HK-2 (cell line): ENCODE results near the gene NR1D1.
A peak's percentile ranks its signal among the peaks of the same experiment; 100 is the strongest.

Experiments
- DNase-seq: peaks from one replicate; pipeline ENCODE4 v3.0.0-alpha.2; 2018; ENCODE audit not compliant: unreplicated experiment

Gene NR1D1

DNA sequence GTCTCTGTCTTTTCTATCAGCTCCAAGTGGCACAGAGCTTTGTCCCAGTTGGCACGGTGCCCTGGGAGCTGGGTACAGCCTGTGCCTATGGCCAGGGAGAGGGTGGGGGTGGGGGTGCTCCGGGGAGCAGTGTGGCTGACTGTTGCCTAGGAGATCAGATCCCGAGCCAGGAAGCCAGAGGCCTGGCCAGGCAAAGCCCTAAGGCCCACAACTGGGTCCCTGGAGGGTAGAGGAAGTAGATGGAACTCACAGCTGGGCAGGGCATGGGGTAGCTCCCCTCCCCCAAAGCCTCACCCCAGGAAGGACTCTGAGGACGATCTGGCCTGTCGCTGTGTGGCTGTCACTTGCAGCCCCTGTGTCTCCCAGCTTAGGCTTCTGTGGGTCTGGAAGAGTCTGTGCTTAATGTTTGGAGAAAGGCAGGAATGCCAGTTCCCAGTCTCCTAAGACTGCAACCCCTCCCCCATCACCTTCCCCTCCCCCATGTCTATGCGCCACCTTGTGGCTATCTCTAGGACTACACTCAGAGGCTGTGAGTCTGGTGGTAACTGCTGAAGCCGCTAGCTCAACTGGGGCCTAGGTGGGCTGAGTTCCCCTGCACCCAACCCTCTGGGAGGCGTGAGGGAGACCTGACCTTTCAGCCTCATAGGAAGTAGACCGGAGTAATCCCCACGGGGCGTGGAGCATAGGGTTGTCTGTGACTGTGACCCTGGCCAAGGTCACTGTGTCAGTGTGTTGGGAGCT is 25.0 kb downstream of the NR1D1 start:
- peak; percentile 57 for DNase-seq

DNA sequence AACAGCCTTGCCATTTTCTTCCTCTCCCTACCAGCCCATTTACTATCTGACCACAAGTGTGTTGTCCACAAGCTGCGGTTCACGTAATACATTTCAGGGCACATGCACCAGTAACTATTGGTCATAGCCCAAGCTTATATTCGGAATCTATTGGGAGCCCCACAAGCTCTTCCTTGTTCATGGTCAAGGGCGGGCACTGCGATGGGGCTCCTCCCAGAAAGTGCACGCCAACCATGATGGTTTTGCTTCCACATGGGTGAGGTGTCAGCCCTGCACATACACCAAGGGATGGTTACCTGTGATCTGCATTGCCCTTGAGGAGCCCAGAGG is 25.6 kb downstream of the NR1D1 start:
- DNase-seq: no peak

DNA sequence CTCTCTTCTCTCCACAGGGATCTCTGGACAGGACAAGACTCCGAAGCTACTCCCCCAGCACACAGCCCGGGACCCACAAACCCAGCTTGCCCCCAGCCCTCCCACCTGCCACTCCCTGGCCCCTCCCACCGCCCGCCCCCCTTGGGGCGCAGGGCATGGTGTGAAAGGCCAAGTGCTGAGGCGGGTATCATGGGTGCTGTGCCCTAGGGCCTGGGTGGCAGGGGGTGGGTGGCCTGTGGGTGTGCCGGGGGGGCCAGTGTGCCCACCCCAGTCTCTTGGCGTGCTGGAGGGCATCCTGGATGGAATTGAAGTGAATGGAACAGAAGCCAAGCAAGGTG is 26.2 kb downstream of the NR1D1 start:
- DNase-seq: no peak

DNA sequence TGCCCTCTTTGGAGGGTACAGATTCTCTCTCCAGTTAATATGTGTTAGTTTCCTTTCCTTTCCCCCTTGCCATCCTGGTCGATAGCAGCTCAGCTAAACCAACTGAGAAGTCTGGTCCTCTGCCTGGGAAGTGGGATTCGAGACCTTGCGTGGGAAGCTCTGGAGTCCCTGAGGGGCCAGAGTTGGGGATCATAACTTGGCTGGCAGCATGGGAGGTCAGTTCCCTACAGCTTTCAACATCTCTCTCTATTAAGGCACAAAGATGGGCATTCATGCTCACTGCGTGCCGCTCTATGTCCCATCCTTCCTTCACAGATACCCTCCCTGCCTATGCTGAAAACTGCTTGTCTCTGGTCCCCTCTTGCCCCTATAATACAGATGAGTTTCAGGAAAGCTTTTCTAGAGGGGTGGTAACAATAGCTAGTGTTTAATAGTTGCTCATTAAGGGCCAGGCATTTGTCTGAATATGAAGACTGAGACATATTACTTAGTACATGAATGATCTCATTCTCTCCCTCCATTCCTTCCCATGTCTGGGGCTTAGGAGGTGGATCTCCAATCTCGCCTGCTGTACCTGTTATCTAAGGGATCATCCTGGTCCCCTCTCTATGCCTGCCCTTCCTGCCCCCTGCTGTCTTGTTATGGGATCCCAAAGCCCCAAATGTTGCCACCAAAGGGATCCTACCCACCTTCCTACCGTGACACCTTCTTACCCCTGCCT is 26.8 kb downstream of the NR1D1 start:
- DNase-seq: no peak

DNA sequence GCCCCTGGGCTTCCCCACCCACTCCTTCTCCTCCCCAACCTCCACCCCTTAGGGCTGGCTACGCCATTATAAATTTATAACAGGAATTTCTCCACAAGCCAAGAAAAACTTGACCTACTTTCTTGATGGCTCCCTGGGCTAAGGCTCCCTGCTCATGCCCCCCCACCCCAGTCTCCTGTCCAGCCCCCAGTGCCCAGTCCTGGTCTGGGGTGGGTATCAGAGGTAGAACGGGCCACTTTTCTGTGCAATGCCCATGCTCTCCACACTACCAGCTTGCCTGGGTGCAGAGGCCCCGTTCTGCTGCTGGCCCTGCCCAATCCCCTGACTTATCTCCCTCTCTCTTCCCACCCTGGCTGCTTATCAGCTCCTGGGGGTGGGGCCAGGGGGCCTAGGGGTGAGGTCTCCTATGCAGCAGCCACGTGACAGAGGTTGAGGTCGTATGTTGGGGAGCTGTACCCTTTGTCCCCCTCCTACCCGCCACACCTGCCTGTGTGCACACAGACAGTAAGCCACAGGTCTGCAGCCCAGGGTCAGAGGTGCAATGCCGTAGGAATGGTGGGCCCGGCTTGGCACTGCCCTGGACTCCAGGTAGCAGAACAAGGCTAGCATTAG is 27.5 kb downstream of the NR1D1 start:
- DNase-seq: no peak

DNA sequence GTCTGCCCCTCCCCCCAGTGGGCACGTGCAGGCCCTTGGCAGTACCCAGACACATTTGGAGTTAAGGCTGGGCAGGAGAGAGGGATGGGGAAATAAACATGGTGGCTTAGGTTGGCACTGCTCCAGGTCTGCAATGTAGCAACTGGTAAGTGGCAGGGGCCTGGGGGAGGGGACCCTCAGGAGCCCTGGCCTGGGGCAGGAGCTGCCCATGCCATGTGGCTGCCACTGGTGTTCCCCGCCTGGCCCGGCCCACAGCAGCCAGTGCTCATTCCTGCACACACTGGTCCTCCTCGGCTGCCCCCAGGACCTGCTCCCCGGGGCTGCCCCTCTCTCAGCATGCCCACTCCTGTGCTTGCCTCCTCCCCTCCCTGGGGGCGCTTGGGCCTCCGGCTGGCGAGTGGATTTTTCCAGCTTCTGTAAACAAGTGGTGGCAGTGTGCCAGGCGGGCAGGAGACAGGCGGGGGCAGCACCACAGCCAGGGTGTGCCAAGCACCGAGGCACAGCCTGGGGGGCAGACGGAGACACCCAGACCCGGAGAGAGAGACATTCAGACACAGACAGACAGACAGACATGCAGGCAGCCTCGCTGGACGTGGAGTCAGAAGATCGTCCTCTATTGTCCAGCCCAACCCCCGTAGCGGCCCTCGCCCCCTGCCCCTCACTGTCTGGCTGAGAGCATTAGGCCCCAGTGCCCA is 28.2 kb downstream of the NR1D1 start:
- no peak for DNase-seq

DNA sequence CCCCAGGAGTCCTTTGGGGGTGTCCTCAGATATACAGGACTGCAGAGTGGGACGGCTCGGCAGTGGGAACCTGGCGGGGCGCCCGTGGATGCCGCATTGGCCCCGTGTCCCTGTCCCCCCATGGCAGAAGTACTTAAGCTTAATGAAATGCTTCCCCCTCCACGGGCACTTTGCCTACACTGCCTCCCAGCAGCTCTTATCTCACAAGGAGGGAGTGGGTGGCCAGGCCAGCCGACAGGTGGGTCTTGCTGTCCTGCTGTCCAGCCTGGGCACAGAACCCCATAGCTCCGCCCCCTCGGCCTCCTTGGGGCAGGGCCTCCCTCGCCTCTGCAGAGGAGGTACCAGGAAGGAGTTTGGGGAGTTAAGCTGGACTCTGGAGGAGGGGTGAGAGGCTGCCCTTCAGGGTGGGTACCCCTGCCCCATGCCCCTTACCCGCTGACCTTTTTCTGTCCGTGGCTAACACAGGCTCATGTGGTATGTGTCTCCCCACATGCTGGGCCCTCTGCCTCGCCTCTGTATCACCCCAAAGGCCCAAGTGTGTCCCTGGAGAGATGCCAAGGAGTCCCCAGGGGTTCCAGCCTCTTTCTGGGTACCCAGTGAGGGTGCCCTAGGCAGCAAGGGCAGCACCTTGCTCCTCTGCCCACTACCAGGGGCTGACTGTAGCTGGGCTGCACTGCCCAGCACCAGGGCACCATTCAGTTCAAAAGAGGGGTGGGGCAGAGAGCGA is 28.9 kb downstream of the NR1D1 start:
- DNase-seq: no peak

DNA sequence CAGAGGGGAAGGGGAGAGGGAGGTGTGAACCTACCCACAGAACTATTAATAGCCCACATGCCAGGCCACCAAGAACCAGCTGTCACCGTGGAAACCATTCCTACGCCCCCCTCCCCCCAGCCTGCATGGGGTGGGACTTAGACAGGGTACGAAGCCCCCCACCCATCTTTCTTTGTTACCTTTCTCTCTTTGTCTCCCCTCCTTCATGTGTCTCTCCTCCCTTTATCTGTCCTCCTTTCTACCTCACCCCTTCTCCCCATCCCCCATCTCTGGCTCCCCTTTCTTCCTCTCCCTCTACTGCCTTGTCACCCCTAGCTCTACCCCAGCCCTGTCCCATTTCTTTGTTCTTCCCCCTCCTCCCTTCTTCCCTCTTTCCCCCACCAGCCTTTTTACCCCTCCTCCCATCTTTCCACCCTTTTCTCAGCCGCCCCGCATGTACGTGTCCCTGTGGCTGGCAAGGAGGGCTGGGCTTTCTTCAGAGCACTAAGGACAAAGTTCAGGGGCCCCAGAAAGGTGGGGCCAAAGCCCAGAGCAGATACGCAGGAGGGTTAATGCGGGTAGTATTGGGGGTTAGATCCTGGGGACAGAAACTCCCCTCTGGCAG is 29.6 kb downstream of the NR1D1 start:
- DNase-seq: no peak

DNA sequence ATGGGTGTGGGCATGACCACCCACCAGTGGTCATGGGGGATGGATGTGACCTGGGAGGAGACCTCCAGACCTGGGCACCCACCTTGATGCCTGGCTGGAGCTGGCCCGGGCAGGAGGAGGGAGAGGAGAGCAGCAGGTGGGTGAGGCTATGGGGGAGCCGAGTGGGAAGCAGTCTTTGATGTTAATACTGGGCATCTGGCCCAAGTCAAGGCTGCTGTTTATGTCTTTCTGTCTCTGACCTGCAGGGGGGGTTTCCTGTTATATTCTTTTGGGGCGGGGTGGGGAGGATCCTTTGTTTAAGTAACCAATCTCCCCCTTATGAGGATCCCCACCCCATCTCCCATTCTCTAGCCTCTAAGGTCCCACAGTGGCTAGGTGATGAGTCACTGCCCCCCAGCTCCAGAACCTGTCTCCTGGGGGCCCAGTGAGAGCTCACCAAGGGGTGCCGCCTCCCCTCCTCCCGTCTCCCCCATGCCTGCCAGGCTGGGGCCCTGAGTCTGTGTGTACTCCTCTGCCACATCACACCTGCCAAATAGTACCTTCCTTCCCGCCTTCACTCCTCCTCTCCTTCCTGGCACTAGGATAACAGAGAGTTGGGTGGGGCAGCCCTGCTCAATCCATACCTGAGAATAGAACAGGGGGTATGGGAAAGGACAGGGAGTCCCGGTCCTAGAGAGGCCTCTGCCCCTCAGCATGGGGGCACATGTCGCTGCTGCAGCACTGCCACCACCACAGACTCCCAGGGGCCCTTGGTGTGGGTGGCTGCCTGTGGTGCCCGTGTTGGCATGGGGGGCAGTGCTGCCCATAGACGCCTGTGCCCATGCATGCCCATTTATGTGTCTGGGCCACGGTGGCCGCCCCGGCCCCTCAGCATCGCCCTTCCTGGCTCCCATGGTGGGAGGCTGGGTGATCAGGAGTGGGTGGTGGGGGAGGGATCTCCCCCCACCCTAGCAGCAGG is 30.4 kb downstream of the NR1D1 start:
- no peak for DNase-seq

DNA sequence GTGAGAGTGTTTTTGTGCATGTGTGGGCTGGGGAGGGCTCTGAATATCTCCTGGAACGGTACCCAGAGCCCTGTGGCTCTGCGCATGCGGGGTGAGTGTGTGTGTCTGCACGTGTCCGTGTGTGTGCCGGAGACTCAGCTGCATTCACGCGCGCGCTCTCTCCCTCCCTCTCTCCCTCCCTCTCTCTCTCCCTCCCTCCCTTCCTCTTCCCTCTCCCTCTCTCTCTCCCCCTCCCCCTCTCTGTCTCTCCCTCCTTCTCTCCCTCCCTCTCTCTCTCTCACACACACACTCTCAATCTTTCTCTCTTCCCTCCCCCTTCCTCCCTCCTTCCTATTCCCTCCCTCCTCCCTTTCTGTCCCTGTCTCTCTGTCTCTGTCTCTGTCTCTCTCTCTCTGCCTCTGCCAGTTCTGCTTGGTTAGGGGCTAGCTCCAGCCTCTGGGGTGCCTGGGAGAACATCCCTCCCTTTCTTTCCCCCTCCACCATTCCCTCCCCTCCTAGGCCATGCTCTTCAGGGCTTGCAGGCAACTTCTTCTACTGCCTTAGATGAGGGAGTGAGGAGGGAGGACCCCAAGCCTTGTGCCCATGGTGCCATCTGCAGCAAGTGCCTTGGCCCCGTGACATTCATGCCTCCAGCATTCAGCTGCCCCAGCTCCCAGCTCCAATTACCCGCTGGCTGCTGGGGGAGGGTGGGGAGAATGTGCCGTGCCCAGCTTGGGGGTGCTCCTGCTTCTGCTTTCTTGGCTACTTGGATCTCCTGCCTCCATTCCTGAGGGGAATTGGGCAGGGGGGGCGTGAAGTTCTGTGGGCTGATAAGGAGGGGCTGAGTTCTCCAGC is 31.3 kb downstream of the NR1D1 start:
- DNase-seq: peak; percentile 55

DNA sequence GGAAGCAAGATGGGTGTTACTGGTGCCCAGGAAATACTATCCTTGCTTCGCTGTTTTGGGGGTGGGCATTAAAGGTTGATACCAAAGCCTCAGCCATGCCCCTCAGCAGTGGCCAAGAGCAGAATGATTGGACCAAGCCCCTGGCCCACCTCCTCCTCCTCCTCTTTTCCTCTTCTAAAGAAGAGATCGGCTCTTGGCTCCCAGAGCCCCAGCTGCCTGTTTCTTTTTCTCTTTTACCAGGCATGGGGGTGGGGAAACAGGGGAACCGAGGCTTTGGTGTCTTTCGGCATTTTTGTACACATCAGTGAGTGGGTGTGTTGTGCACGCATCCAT is 31.8 kb downstream of the NR1D1 start:
- DNase-seq: no peak

DNA sequence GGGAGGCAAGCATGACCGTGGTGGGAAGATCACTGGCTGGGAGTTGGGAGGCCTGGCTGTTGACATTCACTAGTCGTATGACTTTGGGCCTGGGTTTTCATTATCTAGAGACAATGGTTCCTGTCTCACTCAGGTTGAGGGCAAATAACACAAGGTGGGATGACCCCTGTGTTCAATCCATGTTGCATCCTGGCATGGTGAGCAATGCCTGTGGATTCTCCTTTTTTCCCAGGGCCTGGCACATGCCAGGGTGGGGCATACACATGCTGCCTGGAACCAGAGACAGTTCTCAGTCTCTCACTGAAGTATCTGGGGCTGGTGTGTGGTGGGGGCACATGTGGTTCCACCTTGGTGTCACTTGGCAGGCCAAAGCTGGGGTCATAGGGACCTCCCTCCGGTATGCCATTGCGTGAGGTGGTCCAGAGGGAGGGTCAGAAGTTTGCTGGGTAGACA is 32.2 kb downstream of the NR1D1 start:
- DNase-seq: no peak

DNA sequence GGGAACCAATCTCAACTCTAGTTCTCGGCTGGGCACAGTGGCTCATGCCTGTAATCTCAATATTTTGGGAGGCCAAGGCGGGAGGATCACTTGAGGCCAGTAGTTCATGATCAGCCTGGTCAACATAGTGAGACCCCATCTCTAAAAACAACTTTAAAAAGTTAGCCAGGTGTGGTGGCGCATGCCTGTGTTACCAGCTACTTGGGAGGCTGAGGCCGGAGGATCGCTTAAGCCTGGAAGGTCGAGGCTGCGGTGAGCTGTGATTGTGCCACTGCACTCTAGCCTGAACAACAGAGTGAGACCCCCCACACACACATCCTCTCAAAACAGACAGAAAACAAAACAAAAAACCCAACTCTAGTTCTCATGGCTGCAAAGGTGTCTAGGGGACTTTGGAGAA is 32.7 kb downstream of the NR1D1 start:
- no peak for DNase-seq

DNA sequence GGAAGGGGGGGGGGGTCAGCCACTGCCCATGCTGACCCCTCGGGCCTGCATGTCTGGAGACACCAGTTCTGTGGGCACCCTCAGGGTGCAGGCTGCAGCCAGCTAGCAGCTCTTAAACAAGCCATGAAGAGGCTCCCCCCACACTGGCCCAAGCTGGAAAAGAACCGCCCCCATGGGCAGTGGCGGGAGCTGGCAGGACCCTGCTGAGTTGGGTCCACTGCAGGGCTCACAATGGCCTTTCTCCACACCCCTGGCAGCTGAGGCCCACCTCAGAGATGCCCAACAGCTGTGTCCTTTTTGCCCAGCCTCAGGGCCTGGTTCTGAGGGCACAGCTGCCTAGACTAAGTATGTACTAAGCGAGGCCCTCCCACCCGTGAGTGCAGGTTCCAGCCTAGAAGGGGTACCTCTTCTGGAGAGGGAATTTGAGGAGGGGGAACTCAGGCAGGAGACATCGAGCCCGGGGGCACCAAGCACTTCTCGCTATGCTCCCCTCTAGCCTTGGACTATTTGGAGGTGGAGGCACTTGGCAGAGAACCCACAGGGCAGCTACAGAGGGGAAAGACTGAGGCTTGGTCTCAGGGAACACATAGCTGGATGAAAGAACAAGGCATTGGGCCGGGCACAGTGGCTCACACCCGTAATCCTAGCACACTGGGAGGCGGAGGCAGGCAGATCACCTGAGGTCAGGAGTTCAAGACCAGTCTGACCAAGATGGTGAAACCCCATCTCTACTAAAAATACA is 34.4 kb downstream of the NR1D1 start:
- DNase-seq: no peak

DNA sequence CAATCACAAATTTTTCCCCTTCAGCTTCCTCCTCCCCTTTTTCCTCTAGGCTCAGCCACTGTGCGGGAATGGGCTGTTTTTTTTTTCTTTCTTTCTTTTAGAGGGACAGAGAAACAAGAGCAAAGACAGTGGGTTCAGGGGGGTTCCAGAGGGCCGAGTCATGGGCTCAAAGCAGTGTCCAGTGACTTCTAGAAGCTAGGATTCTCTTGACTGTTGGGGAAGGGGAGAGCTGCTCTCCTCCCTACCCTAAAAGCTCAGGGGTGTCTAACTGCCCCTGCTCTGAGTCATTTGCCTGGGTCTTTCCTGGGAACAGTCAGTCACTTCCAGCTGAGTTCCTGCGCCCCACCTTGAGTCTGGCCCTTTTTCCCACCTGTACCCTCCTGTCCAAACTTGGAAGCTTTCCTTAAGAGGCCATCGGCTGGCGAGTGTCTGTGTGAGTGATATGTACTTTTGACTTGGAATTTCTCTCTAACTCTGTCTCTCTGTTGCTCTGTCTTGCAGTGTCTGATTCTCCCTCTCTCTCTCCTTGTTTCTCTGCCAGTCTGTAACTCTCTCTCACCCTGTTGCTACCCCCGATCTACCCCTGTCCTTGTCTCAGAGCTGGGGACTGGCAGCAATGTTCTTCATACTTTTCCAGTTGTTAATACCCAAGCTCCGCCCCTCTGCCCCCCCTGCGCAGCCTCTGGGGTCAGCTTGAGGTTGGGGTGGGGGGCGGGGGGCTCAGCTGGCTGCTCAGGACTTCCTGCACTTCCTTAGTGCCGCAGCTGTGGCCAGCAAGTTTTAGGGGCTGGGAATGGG is 35.2 kb downstream of the NR1D1 start:
- no peak for DNase-seq

DNA sequence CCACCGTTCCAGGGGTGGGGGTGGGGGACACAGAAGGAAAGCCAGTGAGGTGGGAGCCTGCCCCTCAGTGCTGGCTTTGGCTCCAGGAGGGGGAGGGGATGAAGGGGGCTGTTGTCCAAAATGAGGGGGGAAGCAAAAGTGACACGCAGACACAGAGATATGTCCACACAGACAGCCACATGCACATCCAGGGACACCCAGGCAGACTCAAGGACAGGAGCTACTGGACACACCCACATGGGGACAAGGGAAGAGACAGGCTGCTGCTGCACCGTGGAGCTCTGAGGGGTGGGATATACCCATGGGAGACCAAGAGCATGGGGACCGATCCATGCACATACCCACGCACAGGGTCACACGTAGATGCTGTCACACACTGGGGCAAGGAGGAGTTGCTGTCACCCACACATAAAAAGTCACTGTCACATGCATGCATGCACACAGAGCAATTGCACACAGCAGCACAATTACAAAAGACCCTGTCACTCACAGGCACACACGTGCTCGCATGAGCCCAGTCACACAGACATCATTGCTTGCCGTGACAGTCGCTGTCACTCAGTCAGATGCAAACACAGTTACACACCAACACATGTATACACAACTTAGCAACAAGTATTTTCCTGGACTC is 36.4 kb downstream of the NR1D1 start:
- no peak for DNase-seq

DNA sequence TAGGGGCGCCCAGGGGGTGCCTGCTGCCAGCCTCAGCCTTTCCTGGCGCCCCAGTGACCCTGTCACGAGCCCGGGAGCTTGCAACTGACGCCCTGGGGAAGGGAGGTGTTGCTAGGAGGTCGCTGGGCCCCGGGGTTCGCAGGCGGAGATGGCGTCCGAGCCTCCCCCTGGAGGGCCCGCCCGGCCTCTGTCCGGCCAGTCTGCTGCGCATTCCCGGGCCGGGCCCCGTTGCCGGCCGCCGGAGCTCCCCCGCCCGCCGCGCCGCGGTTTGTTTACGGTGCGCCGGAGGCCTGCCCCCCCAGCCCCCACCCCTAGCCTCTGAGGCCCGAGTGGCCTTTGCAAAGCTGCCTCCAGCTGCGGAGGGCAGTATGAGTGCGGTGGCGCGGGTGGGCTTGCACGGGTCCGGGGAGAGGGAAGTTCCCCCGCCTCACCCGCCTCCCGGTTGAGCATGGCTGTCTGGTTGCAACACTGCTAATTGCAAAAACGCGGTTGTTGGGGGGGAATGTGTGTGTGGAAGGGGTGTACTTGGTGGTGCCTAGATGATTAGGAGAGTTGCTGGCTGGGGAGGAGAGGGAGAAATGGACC is 37.1 kb downstream of the NR1D1 start:
- DNase-seq: no peak
